HepG2 (cell line): Measurements from ENCODE around the gene SOBP. TPM values are rescaled to one million over a fixed set of nuclear protein-coding genes. Genes with fewer than 3 reads are reported as not detected.

Experiments
- ATAC-seq: fragments of 200-7000 bp; cut with Tn5 transposase; 3 replicates; pipeline ENCODE4 v1.9.1; 2020; ENCODE audit warnings: mild to moderate bottlenecking, moderate library complexity
- BruUV-seq: library from RNA; stranded (reverse); fragments of 400-500 nt; replicated peaks from 2 replicates; lab custom pipeline; 2021; lab: Mats Ljungman, UMichigan
- CTCF ChIA-PET: fragments of 300-600 bp; formaldehyde crosslinking; extraction: SDS; loops from one replicate; lab custom pipeline; 2021; ENCODE audit warnings: low total read pairs, inconsistent platforms, low intra/inter-chr PET ratio; lab: Yijun Ruan, JAX
- POLR2A ChIA-PET: fragments of 350-600 bp; sonication (Branson Sonifier 250); formaldehyde crosslinking; loops from one replicate; lab custom pipeline; 2020; ENCODE audit warnings: antibody characterized with exemption, inconsistent platforms; lab: Yijun Ruan, JAX
- DNase-seq: peaks from one replicate; pipeline ENCODE4 v3.0.0-alpha.2; 2015; ENCODE audit warnings: low spot score
- FAIRE-seq: peaks from 3 replicates; lab custom pipeline; 2011; peaks lifted over from hg19 to GRCh38; lab: Jason Lieb, UNC
- H2AFZ ChIP-seq: one replicate; pipeline ENCODE4 v1.6.1; 2011; ENCODE audit warnings: low read length, inconsistent platforms
- H3K27ac ChIP-seq: fragments of 300-600 bp; 3 replicates; pipeline ENCODE4 v1.8.0; 2011; ENCODE audit warnings: mixed run types, mild to moderate bottlenecking, mixed read lengths, low read length, inconsistent platforms; ENCODE audit not compliant: insufficient read depth; ENCODE audit errors: extremely low read length
- H3K27me3 ChIP-seq, 2 experiments: fragments of 200-600 bp in 1 of 2; 2 replicates in 1 of 2; 3 replicates in 1 of 2; pipeline versions ENCODE4 v1.6.0 to v1.8.0; 2011; ENCODE audit warnings: low read length in 2 of 2, mild to moderate bottlenecking in 2 of 2, moderate library complexity in 2 of 2, inconsistent platforms in 1 of 2; ENCODE audit not compliant: insufficient read depth in 2 of 2, control insufficient read depth in 1 of 2
- H3K36me3 ChIP-seq, 2 experiments: fragments of 200-600 bp in 1 of 2; replicated peaks in 1 of 2; 2 replicates in 1 of 2; 3 replicates in 1 of 2; pipeline versions ENCODE4 v1.5.1 to v1.8.0; 2011; ENCODE audit warnings: low read length in 2 of 2, inconsistent platforms in 1 of 2; ENCODE audit not compliant: insufficient read depth in 2 of 2, control insufficient read depth in 1 of 2
- H3K4me1 ChIP-seq: 2 replicates; pipeline ENCODE4 v1.5.1; 2012; ENCODE audit warnings: low read length, inconsistent platforms; ENCODE audit not compliant: insufficient read depth
- H3K4me2 ChIP-seq: 2 replicates; pipeline ENCODE4 v1.6.0; 2011; ENCODE audit warnings: low read depth, low read length, inconsistent platforms
- H3K4me3 ChIP-seq, 3 experiments: fragments of 200-600 bp in 1 of 3; sonication (generic), shearing (Covaris generic) in 1 of 3; replicated peaks in 1 of 3; 2 replicates each; pipeline ENCODE4 v1.5.1; 2011 to 2016; ENCODE audit warnings: low read length in 3 of 3, inconsistent platforms in 2 of 3, low read depth in 2 of 3, mild to moderate bottlenecking in 2 of 3, control low read depth in 1 of 3, mixed read lengths in 1 of 3; ENCODE audit not compliant: insufficient read depth in 1 of 3
- H3K79me2 ChIP-seq: one replicate; pipeline ENCODE4 v1.6.1; 2011; ENCODE audit warnings: low read length, inconsistent platforms; ENCODE audit not compliant: insufficient read depth
- H3K9ac ChIP-seq: 2 replicates; pipeline ENCODE4 v1.6.0; 2011; ENCODE audit warnings: mild to moderate bottlenecking, low read depth, low read length, inconsistent platforms; ENCODE audit not compliant: insufficient read depth
- H3K9me3 ChIP-seq: 2 replicates; pipeline ENCODE4 v1.5.1; 2012; ENCODE audit warnings: mild to moderate bottlenecking, low read length
- H4K20me1 ChIP-seq: 2 replicates; pipeline ENCODE4 v1.6.0; 2011; ENCODE audit warnings: inconsistent platforms, mild to moderate bottlenecking, low read length, moderate library complexity; ENCODE audit not compliant: insufficient read depth
- FOXO4 ChIP-seq: sonication (generic); formaldehyde crosslinking; conservative IDR thresholded peaks from 2 replicates; pipeline ENCODE4 v1.8.1; 2023; ENCODE audit warnings: missing genetic modification reagents
- HMG20B ChIP-seq: conservative IDR thresholded peaks from 2 replicates; pipeline ENCODE4 v1.6.1; 2016; ENCODE audit warnings: missing genetic modification reagents, missing compliant biosample characterization
- HNF4A ChIP-seq: sonication (generic); formaldehyde crosslinking; IDR thresholded peaks from 2 replicates; pipeline ENCODE4 v1.4.0; 2020; ENCODE audit warnings: missing genetic modification reagents
- HNRNPUL1 ChIP-seq: fragments of 200-400 bp; formaldehyde crosslinking; IDR thresholded peaks from 2 replicates; pipeline ENCODE4 v1.6.1; 2017; ENCODE audit warnings: low read depth, mild to moderate bottlenecking, low read length, moderate library complexity
- KLF15 ChIP-seq: sonication (generic); formaldehyde crosslinking; IDR thresholded peaks from 2 replicates; pipeline ENCODE4 v1.8.1; 2023; ENCODE audit warnings: borderline replicate concordance, mild to moderate bottlenecking, inconsistent platforms, missing genetic modification reagents, mixed read lengths
- NFYB ChIP-seq: sonication (generic); formaldehyde crosslinking; IDR thresholded peaks from 2 replicates; pipeline ENCODE4 v1.4.0; 2020; ENCODE audit warnings: missing genetic modification reagents
- PHF5A ChIP-seq: IDR thresholded peaks from one replicate; pipeline ENCODE4 v1.6.1; 2018; ENCODE audit warnings: low read depth, missing genetic modification reagents; ENCODE audit not compliant: unreplicated experiment
- RAD21 ChIP-seq: fragments of 450-650 bp; formaldehyde crosslinking; IDR thresholded peaks from 2 replicates; pipeline ENCODE4 v1.5.0; 2020; ENCODE audit warnings: mild to moderate bottlenecking
- RBM39 ChIP-seq: fragments of 200-400 bp; formaldehyde crosslinking; IDR thresholded peaks from one replicate; pipeline ENCODE4 v1.6.1; 2018; ENCODE audit warnings: antibody characterized with exemption, mild to moderate bottlenecking, low read depth, low read length; ENCODE audit not compliant: poor library complexity, severe bottlenecking
- SIN3B ChIP-seq: fragments of 150-350 bp; IDR thresholded peaks from 2 replicates; pipeline ENCODE4 v1.6.1; 2014; ENCODE audit warnings: low read length
- SYNCRIP ChIP-seq: fragments of 200-400 bp; formaldehyde crosslinking; IDR thresholded peaks from 2 replicates; pipeline ENCODE4 v1.6.1; 2018; ENCODE audit warnings: mild to moderate bottlenecking, low read depth, low read length; ENCODE audit not compliant: insufficient read depth
- ZFX ChIP-seq: sonication (generic); formaldehyde crosslinking; IDR thresholded peaks from 2 replicates; pipeline ENCODE4 v1.4.0; 2020; ENCODE audit warnings: mild to moderate bottlenecking, low read depth, missing genetic modification reagents, moderate library complexity
- ZNF230 ChIP-seq: sonication (generic); formaldehyde crosslinking; IDR thresholded peaks from 2 replicates; pipeline ENCODE4 v1.4.0; 2020; ENCODE audit warnings: mild to moderate bottlenecking, missing genetic modification reagents
- ZNF382 ChIP-seq: sonication (generic); formaldehyde crosslinking; IDR thresholded peaks from 2 replicates; pipeline ENCODE4 v1.5.0; 2020; ENCODE audit warnings: missing genetic modification reagents, mild to moderate bottlenecking, borderline replicate concordance
- ZNF550 ChIP-seq: sonication (generic); formaldehyde crosslinking; IDR thresholded peaks from 2 replicates; pipeline ENCODE4 v1.4.0; 2020; ENCODE audit warnings: mild to moderate bottlenecking, missing genetic modification reagents, borderline replicate concordance
- WGBS: methylation state at CpG from one replicate; pipeline ENCODE4 v1.1.6; 2017; ENCODE audit warnings: low lambda C conversion rate; 5-methylcytosine and 5-hydroxymethylcytosine counted together
- in situ Hi-C: cut with HindIII; loops from 2 replicates; pipeline ENCODE4 v1.10.0; 2017; ENCODE audit warnings: low pct_unique_long_range_greater_than_20kb; ENCODE audit not compliant: extremely low pct_ligation_motif_present
- intact Hi-C: fragments of 100-400 bp; cut with micrococcal nuclease; formaldehyde crosslinking; loops from one replicate; pipeline ENCODE4 v1.10.0; 2022; ENCODE audit not compliant: unreplicated experiment
- polyA plus RNA-seq, 8 experiments: library from polyadenylated mRNA; depleted of rRNA in 3 of 8; stranded (reverse) in 7 of 8; unstranded in 1 of 8; fragments of >200 nt; fragmentation: Illumina TruSeq in 4 of 8; extraction: Trizol in 4 of 8; gene quantifications; 2 replicates each; pipeline versions ENCODE4 v1.2.1 to v1.2.3, GENCODE V29; 2011 to 2016; ENCODE audit warnings: low read depth in 4 of 8, missing spikeins in 1 of 8, mixed read lengths in 1 of 8; ENCODE audit not compliant: insufficient read depth in 1 of 8
- total RNA-seq, 5 experiments: library from RNA; depleted of rRNA; stranded (reverse); fragments of >200 nt; fragmentation: Illumina TruSeq; extraction: Trizol; gene quantifications; 2 replicates each; pipeline ENCODE4 v1.2.3, GENCODE V29; 2016; ENCODE audit warnings: low read depth in 1 of 5

SOBP gene
- total and polyA plus RNA-seq, 2 of the 13 experiments (the other 11 are each of a cell fraction or from before 2014, with no cell fraction given): 1.5 to 6.9 TPM

GRCh38 chr6:107707346-107708275, 217.7 kb downstream of the SOBP start (continued):
- TF ChIP-seq FOXO4: no peak
- no peak for TF ChIP-seq NFYB (CRISPR knock-in tag)

- FAIRE-seq (no peak), ATAC-seq (no peak), DNase-seq (no peak)
- in situ Hi-C loops: no loop called here
- WGBS: 29% methylated on average over 5 of the region's 6 CpGs
- no peaks in the 10 kb centered on the region for H4K20me1 ChIP-seq
- H2AFZ ChIP-seq: no peak overlapping the region
- H3K79me2 ChIP-seq: no peaks in the 10 kb centered on the region
- ChIA-PET CTCF (no interaction called here), POLR2A (no interaction called here)
- BruUV-seq: no TSS peak
- H3K36me3 ChIP-seq: no peaks in the 10 kb centered on the region
- peaks cover 11% of the 10 kb centered on the region for H3K4me1 ChIP-seq
- H3K27me3 ChIP-seq: peaks cover 0 to 18% of the 10 kb centered on the region in 2 experiments; a peak in 2 of 5 replicates
- H3K9me3 ChIP-seq: no peaks in the 10 kb centered on the region
- no peak overlapping the region for H3K4me3 ChIP-seq
- no peak overlapping the region for H3K9ac ChIP-seq
- no peak overlapping the region for H3K4me2 ChIP-seq
- TF ChIP-seq SIN3B (no peak), PHF5A (CRISPR knock-in tag) (no peak), RBM39 (no peak), HNF4A (CRISPR knock-in tag) (no peak), RAD21 (no peak), KLF15 (no peak), ZNF550 (no peak), ZNF382 (no peak), ZNF230 (no peak), HNRNPUL1 (no peak), ZFX (no peak), SYNCRIP (no peak), HMG20B (CRISPR knock-in tag) (no peak)
- H3K27ac ChIP-seq: no peak overlapping the region
- intact Hi-C loops: no loop called here
Measured at GRCh38 chr6:107708435-107708834, 218.5 kb downstream of the SOBP start.
